Measurements from ENCODE around the gene USP2.
A peak's percentile ranks its signal among the peaks of the same experiment; 100 is the strongest.
"Not testable (repeated sequence)": the region's sequence is repeated elsewhere in the genome, so short reads cannot be mapped to it uniquely, and the experiment has no call there.

Gene USP2

DNA sequence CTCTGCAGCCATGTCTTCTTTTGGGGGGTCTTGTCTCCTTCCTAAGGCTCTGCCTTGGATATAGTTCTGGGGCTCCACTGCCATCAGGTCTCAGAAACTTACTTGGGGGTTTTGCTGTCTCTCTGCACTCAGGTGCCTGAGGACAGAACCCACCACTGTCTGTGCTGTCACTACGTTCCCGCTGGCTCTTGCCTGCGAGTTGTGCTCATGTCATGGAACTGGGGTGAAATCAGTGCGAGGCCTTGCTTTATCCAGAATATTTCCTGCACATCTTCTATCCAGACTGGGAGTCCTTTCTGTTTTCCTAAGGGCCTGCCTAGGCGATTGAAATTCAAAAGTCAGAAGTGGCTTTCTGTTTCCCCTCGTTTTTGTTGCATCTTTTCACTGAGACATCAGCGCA is 6.6 kb upstream of the USP2 start:
- H3K27ac ChIP-seq, result no peak overlapping the region
- H3K27me3 ChIP-seq, result peaks cover 38% of the 10 kb centered on the region
- TF ChIP-seq, protein P1, sequence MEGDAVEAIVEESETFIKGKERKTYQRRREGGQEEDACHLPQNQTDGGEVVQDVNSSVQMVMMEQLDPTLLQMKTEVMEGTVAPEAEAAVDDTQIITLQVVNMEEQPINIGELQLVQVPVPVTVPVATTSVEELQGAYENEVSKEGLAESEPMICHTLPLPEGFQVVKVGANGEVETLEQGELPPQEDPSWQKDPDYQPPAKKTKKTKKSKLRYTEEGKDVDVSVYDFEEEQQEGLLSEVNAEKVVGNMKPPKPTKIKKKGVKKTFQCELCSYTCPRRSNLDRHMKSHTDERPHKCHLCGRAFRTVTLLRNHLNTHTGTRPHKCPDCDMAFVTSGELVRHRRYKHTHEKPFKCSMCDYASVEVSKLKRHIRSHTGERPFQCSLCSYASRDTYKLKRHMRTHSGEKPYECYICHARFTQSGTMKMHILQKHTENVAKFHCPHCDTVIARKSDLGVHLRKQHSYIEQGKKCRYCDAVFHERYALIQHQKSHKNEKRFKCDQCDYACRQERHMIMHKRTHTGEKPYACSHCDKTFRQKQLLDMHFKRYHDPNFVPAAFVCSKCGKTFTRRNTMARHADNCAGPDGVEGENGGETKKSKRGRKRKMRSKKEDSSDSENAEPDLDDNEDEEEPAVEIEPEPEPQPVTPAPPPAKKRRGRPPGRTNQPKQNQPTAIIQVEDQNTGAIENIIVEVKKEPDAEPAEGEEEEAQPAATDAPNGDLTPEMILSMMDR (IDR thresholded peaks at IDR 0.05), result no peak
- H3K4me3 ChIP-seq (ENCODE audit: low read depth in 1 of 2, low read length in 1 of 2), result no peak overlapping the region
- H3K4me1 ChIP-seq (ENCODE audit: control insufficient read depth in 1 of 2, insufficient read depth in 1 of 2, low read depth in 1 of 2, low read length in 1 of 2), result no peaks in the 10 kb centered on the region
- H3K36me3 ChIP-seq, result no peaks in the 10 kb centered on the region
- H3K9me3 ChIP-seq, result no peaks in the 10 kb centered on the region

DNA sequence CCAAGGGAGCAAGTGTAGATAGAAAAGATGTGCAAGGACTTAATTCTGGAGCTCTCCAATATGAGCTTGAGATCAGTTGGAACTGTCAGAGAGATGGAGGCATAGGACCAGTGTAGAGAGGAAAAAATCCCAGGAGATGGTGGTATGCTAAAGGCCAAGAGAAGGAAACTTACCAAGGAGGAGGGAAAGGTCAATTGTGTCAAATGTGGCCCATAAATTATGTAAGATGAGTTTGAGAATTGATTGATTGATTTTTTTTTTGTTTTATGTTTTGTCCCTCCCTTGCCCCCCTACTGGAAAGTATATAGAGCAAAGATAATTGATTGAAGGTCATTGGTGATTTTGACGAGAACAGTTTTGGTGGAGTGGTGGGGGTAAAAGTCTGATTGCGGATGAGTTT is 2.8 kb upstream of the USP2 start:
- Histone ChIP-seq H3K36me3 (no peaks in the 10 kb centered on the region), H3K9me3 (no peaks in the 10 kb centered on the region), H3K27me3 (peaks cover 65% of the 10 kb centered on the region), H3K4me3 (ENCODE audit: low read depth in 1 of 2, low read length in 1 of 2) (no peak overlapping the region), H3K27ac (no peak overlapping the region), H3K4me1 (ENCODE audit: control insufficient read depth in 1 of 2, insufficient read depth in 1 of 2, low read depth in 1 of 2, low read length in 1 of 2) (peaks cover 14 to 15% of the 10 kb centered on the region in 2 experiments)
- TF ChIP-seq, protein P1 (IDR thresholded peaks at IDR 0.05), result no peak

DNA sequence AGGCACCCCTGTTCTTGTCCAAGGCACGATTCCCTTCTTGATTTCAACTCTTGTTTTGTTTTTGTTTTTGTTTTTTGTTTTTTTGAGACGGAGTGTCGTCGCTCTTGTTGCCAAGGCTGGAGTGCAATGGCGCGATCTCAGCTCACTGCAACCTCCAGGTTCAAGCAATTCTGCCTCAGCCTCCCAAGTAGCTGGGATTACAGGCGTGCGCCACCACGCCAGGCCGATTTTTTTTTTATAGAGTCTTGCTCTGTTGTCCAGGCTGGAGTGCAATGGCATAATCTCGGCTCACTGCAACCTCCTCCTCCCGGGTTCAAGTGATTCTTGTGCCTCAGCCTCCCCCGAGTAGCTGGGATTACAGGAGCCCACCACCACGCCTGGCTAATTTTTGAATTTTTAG is 1.0 kb upstream of the USP2 start:
- Histone ChIP-seq H3K4me1 (ENCODE audit: control insufficient read depth in 1 of 2, insufficient read depth in 1 of 2, low read depth in 1 of 2, low read length in 1 of 2) (peaks cover 14 to 15% of the 10 kb centered on the region in 2 experiments), H3K27me3 (peaks cover 67% of the 10 kb centered on the region)
- not testable (repeated sequence) for H3K4me3 ChIP-seq (ENCODE audit: low read depth in 1 of 2, low read length in 1 of 2); H3K9me3 ChIP-seq; H3K27ac ChIP-seq; H3K36me3 ChIP-seq

DNA sequence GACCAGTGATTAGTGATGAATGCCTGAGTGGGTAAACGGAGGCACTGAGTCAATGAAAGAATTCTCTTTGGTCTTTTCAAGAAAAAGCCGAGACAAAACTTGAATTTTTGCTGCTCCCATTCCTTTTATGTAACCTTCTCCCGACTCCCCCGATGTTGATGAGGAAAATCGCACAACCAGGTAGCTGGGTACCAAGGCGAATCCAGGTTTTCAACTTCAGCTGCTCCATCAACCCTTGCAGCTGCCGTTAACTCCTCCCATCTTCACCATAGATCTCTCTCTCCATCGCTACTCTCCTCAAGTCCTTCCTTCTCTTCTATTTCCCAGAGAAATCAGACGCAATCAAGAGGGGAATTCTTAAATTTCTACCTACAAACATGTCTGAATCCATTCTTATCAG is 611 bp upstream of the USP2 start:
- Histone ChIP-seq H3K4me1 (ENCODE audit: control insufficient read depth in 1 of 2, insufficient read depth in 1 of 2, low read depth in 1 of 2, low read length in 1 of 2) (peaks cover 14 to 15% of the 10 kb centered on the region in 2 experiments), H3K27me3 (peaks cover 67% of the 10 kb centered on the region), H3K9me3 (no peaks in the 10 kb centered on the region), H3K27ac (no peak overlapping the region), H3K36me3 (no peaks in the 10 kb centered on the region), H3K4me3 (ENCODE audit: low read depth in 1 of 2, low read length in 1 of 2) (peak overlapping the region; percentile 55)
- TF ChIP-seq, protein P1 (IDR thresholded peaks at IDR 0.05), result no peak

DNA sequence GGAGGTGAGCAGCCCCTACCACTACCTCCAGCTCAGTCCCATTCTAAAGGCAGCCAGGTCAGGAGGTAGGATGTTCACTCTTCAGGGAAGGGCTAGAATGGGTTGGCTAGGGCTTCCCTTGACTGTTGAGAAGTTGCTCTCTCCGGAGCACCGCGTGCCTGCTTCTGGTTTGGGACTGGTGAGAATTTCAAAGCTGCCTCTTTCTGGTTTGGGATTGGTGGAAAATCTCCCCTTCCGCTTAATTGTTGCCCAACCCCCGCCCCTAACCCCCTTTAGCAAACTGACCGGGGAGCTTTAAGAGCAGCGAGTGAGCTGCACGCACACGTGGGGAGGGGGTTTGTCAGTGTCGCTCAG is 686 bp downstream of the USP2 start:
- no peaks in the 10 kb centered on the region for H3K36me3 ChIP-seq
- TF ChIP-seq, protein P1 (IDR thresholded peaks at IDR 0.05), result no peak
- peak overlapping the region in 1 of 2 experiments; percentile 55 for H3K4me3 ChIP-seq (ENCODE audit: low read depth in 1 of 2, low read length in 1 of 2)
- peaks cover 14 to 15% of the 10 kb centered on the region in 2 experiments for H3K4me1 ChIP-seq (ENCODE audit: control insufficient read depth in 1 of 2, insufficient read depth in 1 of 2, low read depth in 1 of 2, low read length in 1 of 2)
- H3K27ac ChIP-seq, result no peak overlapping the region
- peaks cover 64% of the 10 kb centered on the region for H3K27me3 ChIP-seq
- no peaks in the 10 kb centered on the region for H3K9me3 ChIP-seq

DNA sequence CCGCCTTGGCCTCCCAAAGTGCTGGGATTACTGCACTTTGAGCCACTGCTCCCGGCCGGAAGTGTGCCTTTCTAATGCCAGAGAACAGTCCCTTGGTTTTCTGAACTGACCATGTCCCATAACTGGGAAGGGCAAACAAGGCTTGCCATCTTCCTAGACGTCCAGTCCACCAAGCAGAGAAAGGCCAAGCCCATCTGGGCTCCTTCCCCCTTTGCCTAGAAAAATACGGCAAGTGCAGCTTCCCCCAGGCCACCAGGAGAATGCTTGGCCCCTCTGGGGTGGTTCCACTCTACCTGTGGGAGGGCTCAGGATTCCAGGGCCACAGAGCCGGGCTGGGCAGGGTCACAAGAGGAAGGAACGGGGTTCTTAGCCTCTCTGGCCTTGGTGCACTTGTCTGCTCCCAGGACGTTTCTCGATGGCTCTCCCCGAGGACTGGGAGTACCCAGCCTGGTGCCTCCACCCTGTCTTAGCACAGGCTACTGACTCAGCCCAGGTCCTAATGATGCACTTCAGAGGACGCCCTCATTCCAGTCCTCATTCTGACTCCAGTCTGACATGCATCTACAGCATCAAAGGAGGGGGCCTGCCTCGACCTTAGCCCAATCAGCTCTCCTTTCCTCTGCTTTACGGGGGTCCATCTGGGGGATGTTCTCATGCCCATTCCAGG is 1.2 kb downstream of the USP2 start:
- no peak overlapping the region for H3K4me3 ChIP-seq (ENCODE audit: low read depth in 1 of 2, low read length in 1 of 2)

More for the DNA sequence above, 1.2 kb downstream of the USP2 start:
- Histone ChIP-seq H3K36me3 (no peaks in the 10 kb centered on the region), H3K27me3 (peaks cover 59% of the 10 kb centered on the region), H3K4me1 (ENCODE audit: control insufficient read depth in 1 of 2, insufficient read depth in 1 of 2, low read depth in 1 of 2, low read length in 1 of 2) (peaks cover 14 to 15% of the 10 kb centered on the region in 2 experiments), H3K27ac (no peak overlapping the region), H3K9me3 (no peaks in the 10 kb centered on the region)
- TF ChIP-seq, protein P1 (IDR thresholded peaks at IDR 0.05), result no peak
